ENCODE results near the gene FER.
"Not testable (repeated sequence)": the region's sequence is repeated elsewhere in the genome, so short reads cannot be mapped to it uniquely, and the experiment has no call there.

Gene FER

DNA sequence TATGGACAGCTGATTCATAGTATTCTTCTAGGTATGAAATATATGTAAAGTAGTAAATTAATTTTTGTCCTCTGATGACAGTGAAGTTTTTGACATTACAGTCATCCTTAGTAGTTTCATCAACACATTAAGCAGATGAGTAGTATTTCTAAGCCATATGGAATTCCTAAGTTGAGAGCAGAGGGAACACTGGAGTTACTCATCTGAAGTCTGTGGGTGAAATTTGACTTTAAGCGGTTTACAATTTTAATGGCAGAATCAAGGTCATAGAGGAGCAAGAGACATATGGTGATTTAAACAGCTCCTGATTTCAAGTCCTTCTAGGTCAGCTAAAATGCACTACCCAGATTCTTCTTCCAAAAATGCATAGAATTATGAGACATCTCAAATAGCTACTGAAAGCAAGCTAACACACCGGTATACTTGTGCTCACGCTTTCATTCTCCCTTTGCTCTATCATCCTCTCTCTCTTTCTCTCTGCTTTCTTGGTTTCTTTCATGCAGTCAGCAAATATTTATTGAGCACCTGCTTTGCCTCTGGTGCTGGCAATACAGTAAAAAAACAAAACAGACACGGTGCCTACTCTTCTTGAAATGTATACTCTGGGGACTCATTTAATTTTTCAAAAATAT lies 235.9 kb downstream of the FER start:
- DNase-seq = no peak

GRCh38 chr5:108989761-108990392 lies 242.2 kb downstream of the FER start:
- DNase-seq = no peak

DNA sequence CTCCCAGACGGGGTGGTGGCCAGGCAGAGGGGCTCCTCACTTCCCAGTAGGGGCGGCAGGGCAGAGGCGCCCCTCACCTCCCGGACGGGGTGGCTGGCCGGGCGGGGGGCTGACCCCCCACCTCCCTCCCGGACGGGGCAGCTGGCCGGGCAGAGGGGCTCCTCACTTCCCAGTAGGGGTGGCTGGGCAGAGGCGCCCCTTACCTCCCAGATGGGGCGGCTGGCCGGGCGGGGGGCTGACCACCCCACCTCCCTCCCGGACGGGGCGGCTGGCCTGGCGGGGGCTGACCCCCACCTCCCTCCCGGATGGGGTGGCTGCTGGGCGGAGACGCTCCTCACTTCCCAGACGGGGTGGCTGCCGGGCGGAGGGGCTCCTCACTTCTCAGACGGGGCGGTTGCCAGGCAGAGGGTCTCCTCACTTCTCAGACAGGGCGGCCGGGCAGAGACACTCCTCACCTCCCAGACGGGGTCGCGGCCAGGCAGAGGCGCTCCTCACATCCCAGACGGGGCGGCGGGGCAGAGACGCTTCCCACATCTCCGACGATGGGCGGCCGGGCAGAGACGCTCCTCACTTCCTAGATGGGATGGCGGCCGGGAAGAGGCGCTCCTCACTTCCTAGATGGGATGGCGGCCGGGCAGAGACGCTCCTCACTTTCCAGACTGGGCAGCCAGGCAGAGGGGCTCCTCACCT lies 244.8 kb downstream of the FER start:
- DNase-seq = not testable (repeated sequence)

DNA sequence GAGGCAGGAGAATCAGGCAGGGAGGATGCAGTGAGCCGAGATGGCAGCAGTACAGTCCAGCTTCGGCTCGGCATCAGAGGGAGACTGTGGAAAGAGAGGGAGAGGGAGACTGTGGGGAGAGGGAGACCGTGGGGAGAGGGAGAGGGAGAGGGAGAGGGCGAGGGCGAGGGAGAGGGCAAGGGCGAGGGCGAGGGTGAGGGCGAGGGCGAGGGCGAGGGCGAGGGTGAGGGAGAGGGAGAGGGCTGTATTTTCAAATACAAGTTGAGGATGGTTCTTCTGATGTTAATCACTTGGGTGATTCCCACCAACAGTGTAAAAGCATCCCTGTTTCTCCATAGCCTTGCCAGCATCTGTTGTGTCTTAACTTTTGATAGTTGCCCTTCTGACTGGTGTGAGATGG lies 245.7 kb downstream of the FER start:
- DNase-seq = not testable (repeated sequence)

DNA sequence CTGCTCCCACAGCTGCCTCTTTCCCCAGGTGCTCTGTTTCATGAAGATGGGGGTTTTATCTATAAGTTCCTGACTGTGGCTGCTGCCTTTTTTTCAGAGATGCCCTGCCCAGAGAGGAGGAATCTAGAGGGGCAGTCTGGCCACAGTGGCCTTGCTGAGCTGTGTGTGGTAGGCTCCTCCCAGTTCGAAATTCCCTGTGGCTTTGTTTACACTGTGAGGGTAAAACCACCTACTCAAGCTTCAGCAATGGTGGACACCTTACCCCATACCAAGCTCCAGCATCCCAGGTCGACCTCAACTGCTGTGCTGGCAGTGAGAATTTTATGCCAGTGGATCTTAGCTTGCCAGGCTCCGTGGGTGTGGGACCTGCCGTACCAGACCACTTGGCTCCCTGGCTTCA lies 250.0 kb downstream of the FER start:
- no peak for DNase-seq

- DNase-seq = no peak
These were observed 250.5 kb downstream of the FER start for GRCh38 chr5:108998216-108998615.

DNA sequence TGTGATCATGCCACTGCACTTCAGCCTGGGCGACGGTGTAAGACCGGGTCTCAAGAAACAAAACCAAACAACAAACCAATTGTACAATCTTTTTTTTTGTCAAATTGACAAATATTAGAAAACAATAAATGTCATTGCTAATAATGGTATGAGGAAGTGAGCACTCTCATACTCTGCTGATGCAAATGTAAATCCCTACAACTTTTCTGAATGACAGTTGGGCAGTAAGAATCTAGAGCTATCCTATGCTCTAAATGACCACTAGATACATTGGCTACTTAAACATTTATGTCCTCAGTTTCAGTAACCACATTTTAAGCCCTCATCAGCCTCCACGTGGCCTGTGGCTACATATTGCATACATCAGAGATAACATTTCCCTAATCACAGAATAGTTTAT lies 256.2 kb downstream of the FER start:
- DNase-seq = peak; percentile 8

GRCh38 chr5:109005297-109006009 lies 257.8 kb downstream of the FER start:
- no peak for DNase-seq

- DNase-seq = no peak
These were observed 258.4 kb downstream of the FER start for GRCh38 chr5:109006129-109006528.

- DNase-seq = no peak
These were observed 268.6 kb downstream of the FER start for GRCh38 chr5:109016300-109016699.

DNA sequence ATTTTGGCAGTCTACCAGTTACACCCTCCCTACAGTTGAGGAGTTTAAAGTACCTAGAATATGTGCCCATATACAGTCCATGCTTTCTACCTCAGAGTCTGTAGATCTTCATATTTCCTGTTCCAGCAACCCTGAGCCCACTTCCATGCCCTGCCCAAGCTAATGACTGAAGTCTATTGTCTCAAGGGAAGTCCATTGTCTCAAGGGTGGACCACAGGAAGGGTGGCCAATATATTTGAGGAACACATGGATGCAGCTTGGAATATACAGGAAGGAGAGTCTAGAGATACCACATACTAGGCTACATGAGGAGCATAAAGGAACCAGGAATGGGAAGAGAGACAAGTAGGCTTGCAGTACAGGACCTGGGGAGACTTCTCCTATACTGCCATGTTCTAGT lies 274.4 kb downstream of the FER start:
- DNase-seq = no peak

DNA sequence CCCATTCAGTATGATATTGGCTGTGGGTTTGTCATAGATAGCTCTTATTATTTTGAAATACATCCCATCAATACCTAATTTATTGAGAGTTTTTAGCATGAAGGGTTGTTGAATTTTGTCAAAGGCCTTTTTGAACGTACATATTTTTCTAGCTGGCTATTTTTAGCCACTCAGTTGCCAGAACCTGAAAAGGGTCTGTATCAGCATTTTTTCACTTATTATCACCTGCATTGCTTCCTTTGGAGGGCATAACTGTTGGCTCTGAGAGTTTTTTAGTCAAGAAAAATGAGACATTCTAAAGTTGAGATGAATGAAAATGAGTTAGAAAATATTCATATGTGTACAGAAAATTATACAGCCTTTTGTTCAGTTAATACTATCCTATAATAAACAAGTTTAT lies 278.0 kb downstream of the FER start:
- DNase-seq = not testable (repeated sequence)

GRCh38 chr5:109027983-109028607 lies 280.4 kb downstream of the FER start:
- DNase-seq = no peak

- DNase-seq = no peak
These were observed 281.1 kb downstream of the FER start for GRCh38 chr5:109028608-109029299.

DNA sequence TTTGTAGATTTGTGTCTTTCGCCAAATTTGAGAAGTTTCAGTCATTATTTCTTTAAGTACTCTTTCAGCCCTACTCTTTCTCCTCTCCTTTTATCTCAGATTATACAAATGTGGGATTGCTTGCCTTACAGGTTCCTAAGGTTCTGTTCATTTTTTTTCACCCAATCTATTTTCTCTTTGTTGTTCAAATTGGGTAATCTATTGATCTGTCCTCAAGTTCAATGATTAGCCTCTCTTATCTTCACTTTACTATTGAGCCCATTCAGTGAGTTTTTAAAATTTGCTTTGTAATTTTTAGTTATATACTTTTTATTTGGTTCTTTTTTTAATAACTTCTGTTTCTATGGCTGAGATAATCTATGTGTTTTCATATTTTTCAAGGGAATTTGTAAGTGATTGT lies 282.1 kb downstream of the FER start:
- DNase-seq = no peak

DNA sequence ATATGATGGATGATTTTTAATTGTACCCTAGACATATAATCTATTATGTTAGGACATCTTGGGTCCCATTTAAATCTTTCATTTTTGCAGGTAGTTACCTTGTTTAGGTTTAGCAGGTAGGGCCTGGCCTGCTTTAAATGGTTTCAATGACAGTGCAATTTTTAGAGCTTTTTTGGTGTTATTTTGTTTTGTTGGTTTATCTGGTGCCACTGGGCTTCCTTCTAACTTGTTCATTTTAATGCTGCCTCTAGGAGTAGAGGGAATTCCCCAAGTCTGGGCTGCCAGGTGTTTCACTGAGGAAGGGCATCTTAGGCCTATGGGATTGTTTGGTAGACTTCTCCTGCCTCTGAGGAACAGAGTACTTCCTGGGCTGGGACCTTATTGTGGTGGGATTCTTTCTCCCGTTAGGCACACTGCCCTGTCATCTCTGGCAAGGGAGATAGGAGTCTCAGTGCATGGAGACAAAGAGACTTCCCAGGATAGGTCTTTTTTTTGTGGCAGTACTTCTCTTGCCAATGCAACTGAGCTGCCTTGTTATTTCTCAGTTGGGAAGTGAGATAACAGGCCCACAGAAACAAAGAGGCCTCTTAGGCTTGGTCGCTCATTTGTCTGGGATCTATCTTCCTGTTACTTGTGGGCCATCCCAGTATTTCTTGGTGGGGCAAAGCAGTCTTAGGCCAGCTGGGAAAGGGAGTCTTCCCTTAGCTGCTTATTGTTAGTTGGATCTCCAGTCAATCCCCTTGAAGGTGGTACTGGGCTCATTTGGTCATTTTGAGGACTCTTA lies 282.9 kb downstream of the FER start:
- DNase-seq = no peak

DNA sequence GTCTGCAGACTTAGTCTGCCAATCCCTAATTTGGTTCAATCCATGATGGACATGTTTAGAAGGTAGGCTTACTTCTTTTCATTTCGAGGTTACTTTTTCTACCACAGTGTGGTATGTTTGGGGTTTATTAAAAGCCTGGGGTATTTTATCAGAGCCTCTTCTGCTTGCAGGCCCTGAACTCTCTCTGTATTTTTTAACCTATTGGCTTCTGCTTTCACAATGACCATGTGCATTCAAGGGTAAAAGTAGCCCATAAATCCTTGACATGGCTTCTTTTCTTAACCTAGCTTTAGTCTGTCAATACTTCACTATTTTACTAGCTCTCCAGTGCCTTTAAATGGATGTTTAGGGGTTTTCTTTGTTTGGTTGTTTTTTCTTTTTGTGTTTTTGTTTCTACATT lies 286.6 kb downstream of the FER start:
- DNase-seq = peak; percentile 41

DNA sequence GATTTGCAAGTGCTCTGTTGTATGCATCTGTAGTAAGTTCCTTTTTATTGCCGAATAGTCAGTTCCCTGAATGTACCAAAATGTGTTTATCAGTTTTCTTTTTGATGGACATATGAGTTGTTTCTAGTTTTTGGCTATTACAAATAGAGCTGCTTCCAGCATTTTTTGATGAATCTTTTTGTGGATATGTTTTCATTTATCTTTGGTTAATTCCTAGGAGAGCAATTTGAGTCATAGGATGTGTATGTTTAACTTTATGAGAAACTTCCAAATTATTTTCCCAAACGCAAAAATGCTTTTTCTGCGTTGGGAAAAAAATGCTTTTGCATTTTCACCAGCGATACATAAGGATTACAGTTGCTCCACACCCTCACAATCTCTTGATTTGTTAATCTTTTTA lies 287.7 kb downstream of the FER start:
- DNase-seq = no peak

DNA sequence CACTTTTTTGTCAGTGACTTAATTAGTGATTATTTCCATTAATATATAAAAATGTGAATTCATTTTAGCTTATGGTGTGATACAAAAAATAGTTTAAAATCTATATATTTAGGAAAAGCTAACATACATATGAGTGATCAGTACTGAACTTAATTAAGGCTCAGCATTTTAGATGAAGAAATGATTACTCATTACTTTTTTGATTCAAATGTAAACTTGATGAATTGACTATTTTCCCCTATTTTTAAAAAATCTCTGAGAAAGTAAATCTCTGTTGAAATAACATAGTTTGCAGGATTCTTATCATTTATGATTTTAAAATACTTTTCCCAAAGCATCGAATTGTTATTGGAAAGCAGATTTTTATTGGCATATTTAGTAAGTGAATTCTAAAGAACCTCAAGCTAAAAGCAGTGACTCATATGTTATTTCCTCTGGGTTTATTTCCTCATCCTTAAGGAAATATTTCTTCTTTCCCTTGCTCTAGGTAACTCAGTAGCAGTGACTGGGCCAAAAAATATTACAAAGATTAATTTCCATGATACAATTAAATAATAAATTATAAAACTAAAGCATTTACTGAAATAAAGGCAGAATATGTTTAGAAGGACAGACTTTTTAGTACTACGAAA lies 290.6 kb downstream of the FER start:
- no peak for DNase-seq

GRCh38 chr5:109041317-109041716 lies 293.6 kb downstream of the FER start:
- DNase-seq = peak; percentile 76

GRCh38 chr5:109045710-109046109 lies 298.0 kb downstream of the FER start:
- DNase-seq = no peak
